ENCODE results near the gene KCNQ4.

KCNQ4 gene

DNA sequence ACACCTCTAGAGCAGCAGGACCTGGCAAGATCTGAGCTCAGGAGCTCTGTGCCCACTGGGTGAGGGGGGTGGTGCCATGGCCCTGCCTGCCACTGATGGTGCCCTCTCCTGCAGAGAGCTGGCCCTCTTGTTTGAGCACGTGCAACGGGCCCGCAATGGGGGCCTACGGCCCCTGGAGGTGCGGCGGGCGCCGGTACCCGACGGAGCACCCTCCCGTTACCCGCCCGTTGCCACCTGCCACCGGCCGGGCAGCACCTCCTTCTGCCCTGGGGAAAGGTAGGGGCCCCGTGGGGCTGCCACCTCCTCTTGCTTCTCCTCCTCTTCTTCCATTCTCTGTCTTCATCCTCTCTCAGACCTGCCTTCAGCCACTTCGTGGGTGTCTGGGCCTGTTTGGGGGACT lies 40.4 kb downstream of the KCNQ4 start:
- no peak for DNase-seq

DNA sequence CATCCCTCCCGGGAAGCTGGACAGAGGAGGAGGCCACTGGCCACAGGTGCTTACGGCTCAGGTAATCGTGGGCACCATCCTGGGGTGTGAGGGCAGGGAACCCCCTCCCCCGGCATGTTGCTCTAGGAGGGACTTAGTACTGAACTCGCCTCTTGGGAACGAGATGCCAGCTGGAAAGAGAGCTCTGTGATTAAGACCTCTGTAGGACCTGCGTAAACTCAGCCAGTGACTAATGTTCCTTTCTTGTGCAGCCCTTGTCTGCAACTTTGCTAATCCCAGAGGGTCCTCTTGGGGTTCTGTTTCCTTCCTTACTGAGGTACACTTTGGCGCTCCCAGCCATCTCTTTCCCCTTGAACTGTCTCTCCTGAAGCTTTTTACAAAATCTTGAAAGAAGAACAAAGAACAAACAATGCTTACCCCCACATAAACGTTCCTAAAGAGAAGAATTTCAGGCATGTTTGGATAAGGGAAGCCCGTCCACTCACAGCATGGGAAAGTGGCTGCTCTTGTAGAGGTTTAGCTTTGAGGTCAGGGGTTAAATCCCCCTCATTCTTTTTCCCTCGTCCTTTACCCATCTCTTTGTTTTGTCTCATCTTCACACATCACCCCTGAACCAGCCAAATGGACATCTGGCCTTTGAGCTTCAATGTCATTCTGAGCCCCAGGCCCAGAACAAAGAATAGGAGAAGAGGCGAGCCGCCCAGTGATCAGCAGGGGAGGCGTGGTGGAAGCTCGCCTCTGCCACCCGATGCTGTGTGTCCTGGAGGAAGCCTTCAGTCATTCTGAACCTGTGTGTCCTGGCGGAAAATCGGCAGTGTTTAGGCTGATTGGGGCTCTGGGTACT lies 41.2 kb downstream of the KCNQ4 start:
- no peak for DNase-seq

DNA sequence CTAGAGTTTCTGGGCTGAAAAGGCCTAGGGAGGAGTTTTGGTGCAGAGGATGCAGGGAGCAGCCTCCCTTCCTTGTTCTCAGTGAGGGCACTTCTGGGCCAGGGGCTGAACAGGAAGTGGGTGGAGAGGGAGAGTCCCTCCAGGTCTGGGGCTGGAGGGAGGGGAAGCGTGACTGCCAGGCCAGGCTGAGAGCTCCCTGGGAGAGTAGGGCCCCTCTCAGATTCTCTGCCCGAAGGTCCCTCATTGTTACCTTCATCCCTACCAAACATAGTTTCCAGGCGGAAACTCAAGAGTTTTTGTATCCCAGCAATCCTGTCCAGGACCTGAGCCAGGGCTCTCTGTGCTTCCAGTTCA lies 41.8 kb downstream of the KCNQ4 start:
- DNase-seq, result no peak

DNA sequence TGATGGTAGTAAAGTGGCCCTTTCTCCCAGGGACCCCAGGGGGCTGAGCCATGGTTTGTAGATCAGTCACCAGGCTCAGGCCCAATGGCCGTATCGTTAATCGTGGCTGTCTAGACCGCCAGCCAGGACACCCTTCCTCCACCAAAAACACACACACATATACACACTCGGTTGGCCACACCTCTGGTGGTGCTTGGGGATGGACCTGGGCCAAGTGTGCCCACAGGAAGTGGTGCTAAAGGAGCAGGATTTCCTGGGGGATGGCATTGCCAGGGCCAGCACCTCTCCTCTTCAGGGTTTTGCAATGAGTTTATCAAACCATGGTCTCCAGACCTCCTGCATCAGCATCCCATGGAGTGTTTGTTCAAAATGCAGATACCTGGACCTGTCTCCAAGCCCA lies 42.4 kb downstream of the KCNQ4 start:
- DNase-seq, result no peak

DNA sequence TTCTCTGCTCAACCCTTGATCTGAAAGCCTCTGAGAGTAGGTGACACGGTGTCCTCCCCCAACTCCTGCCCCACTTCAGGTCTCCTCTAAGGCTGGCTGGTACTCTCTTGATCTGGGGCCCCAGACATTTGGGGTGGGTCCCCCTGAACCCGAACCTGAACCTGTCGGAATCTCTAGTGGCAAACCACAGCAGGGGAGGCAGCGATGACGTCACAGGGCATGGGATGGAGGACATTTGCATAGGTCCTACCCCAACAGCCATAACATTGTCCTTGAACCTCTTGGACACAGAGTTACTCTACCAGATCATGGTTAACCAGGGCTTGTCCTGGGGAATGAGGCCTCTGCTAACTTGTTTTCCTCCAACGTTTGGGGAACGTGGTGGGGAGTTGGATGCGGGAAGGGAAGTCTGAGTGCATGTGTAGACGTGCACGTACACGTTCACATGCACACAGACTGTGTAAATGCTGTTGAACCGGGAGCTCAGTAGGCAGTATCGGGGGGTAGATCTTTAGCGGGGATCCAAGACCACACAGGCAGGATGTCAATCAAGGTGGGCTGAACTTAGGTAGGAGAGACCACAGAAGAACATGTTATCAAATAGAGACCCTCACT lies 46.2 kb downstream of the KCNQ4 start:
- no peak for DNase-seq

DNA sequence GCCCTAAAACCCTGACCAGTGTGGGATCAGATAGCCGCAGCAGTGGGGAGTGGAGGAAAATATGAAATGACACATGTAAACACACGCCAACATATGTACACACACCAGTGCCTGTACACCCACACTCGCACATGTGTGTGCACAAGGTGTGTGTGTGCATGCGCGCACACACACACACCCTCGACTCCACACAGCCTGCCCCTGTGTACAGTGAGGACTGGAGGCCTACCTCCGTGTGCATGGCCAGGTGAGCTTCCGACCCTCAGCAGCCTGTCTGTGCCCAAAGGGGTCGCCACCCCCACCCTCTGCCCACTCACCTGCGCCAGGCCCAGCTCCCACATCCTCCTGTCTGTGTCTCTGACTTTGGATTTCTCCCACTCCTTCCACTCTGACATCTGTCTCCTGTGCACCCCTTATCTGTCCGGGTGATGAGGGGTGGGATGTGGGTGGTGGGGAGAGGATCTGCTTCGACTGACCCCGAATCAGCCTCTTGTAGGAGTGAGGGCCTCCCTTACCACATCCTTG lies 46.9 kb downstream of the KCNQ4 start:
- no peak for DNase-seq

DNA sequence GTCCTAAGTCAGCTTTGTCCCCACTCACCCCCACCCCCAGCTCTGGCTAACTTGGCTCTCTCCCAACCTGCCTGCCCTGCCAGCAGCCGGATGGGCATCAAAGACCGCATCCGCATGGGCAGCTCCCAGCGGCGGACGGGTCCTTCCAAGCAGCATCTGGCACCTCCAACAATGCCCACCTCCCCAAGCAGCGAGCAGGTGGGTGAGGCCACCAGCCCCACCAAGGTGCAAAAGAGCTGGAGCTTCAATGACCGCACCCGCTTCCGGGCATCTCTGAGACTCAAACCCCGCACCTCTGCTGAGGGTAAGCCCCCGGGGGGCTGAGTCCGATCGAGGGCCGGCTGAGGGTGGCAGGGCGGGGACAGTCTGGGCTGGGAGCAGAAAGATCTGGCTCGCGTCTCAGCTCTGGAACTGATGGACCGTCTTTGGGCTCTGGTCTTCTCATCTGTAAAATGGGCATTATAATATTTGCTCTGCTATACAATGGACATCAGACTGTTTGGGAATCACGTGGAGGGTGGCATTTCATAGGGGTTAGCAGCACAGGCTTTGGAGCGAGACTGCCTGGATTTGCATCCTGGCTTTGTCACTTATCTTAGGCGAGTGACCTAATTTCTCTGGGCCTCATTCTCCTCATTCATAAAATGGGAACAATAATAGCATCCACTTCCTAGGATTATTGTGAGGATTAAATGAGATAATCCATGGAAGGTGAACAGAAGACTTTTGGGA lies 47.6 kb downstream of the KCNQ4 start:
- no peak for DNase-seq

DNA sequence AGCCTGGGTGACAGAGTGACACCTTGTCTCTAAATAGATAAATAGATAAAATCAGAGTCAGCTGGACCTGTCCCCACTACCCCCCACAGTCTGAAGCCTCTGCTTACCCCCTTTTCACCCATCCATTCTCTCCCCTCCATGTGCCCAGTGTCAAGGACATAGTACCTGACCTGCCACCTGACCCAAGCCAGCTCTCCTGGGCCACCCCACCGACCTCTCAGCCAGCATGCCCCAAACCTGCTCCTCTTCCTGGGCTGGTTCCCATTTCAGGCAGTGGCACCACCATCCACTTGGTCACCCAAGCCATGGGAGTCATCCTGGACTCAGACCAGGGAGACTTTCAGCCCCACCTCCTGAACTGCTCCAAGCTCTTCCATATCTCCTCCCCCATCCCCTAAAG lies 50.4 kb downstream of the KCNQ4 start:
- no peak for DNase-seq

DNA sequence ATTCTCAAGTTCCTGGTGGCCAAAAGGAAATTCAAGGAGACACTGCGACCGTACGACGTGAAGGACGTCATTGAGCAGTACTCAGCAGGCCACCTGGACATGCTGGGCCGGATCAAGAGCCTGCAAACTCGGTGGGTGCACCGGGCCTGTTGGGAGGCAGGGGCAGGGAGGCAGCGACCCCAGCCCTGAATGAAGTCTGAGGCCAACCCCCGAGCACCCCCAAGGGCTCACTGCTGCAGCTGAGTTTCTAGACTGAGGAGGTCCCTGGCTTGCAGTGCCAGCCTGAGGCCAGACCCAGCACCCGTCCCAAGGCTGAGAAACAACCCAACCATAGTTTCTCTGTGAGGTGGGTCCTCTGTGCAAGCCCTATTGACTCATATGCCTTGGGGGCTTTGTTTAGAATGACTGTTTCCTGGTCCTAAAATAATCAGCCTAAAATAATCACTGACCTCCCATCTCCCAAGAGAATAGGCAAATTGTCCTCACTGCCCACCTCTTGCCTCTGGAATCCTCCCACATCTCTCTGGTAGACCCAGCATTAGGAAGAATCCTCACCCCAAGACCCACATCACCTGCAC lies 51.5 kb downstream of the KCNQ4 start:
- DNase-seq, result no peak

DNA sequence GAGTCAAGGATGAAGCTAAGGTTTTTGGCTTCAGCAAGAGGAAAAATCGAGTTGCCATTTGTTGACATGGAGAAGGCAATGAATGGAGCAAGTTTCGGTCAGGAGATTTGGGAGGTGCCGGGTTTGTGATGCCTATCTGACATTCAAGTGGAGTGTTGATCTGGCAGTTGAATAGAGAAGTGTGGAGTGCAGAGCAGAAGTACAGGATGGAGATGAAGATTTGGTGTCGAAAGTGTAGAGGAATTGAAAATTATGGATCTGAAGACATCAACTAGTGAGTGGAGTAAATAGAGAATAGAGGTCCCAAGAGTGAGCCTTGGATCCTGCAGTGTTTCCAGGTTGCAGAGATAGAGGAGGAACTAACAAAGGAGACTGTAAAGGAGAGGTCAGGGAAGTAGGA lies 52.7 kb downstream of the KCNQ4 start:
- no peak for DNase-seq

DNA sequence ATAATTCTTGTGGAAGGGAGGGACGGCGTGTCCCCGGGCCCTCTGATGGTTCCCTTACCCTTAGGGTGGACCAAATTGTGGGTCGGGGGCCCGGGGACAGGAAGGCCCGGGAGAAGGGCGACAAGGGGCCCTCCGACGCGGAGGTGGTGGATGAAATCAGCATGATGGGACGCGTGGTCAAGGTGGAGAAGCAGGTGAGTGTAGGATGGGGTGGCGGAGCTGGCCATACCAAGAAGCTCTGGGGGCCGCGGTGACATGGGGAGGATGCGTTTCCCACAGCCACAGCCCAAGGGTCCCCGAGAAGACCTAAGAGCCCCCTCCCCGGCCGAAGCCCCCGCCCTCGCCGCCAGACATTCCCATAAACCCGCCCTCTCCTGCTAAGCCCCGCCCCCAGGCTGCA lies 54.0 kb downstream of the KCNQ4 start:
- no peak for DNase-seq

DNA sequence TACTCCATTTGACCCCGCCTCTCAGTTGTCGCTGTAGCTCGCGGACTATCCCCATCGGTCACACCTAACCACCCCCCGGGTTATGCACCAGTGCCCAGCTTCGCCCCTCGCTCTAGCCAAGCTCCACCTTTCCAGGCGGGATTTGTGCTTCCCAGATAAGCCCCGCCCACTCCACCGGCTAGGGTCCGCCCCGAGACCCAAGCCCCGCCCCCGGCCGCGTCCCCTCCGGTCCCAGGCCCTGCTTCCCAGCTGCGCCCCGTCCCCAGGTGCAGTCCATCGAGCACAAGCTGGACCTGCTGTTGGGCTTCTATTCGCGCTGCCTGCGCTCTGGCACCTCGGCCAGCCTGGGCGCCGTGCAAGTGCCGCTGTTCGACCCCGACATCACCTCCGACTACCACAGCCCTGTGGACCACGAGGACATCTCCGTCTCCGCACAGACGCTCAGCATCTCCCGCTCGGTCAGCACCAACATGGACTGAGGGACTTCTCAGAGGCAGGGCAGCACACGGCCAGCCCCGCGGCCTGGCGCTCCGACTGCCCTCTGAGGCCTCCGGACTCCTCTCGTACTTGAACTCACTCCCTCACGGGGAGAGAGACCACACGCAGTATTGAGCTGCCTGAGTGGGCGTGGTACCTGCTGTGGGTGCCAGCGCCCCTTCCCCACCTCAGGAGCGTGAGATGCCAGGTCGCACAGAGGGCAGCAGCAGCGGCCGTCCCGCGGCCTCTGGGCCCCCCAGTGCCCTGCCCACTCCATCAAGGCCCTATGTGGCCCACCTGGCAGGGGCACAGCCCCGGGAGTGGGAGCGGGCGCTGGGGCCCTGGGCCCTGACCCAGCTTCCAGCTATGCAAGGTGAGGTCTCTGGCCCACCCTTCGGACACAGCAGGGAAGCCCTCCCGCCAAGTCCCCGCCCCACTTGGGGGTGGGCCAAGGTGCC lies 54.7 kb downstream of the KCNQ4 start:
- no peak for DNase-seq

DNA sequence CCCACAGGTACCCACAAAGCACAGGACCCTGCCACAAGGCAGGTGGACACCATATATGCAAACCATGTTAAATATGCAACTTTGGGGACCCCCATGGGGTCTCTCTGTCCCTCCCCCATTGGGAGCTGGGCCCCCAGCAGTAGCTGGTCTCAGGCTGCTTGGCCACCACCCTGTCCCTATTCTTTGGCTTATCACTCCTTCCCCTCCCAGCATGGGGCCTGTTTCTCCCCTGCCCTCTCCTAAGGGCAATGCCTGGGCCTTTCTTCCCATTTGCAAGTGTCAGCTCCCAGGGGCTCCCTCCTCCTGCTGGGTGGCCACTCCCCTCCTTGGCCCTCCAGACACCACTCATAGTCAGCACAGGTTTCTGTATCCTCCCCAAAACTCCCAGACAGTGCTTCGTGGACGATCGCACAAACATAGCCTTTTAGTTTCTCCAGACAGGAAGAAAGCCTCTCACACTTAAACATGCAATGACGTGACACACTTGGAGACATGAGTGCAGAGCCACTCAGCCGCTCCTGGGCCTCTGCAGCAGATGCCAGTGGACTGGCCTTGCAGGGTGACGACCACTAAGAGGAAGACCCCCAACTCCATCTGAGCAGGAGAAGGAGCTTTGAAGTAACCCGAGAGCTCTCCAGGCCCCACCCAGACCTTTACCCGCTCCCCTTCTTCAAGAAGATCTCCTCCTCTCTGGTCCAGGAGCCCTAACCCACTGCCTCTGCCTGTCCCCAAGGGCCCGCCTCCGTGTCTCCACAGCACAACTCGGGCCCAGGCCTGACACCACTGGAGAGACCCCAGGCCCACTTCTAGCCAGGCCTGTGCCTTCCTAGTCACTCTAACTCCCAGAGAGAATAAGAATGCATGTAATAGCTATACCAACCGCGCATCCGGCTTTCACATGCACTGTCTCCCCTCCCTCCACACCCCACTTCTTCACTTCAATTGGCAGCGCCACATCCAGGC lies 55.7 kb downstream of the KCNQ4 start:
- DNase-seq, result no peak

DNA sequence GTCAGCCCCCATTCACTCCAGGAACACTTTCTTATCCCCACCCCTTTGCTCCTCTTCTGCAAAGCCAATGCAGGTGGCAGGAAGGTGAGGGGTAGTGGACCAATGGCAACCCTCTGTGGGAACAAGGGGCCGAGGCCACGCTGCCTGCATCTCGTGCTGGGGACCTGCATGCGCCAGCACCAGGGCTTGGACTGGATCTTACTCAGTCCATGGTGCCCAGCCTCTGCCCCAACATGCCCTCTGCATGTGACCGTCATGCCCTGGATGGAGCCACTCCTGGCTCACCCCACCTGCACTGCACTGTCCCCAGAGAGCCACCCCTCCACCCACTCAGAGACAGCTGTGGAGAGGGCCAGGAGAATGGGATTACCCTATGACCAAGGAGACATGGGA lies 56.4 kb downstream of the KCNQ4 start:
- DNase-seq, result no peak

DNA sequence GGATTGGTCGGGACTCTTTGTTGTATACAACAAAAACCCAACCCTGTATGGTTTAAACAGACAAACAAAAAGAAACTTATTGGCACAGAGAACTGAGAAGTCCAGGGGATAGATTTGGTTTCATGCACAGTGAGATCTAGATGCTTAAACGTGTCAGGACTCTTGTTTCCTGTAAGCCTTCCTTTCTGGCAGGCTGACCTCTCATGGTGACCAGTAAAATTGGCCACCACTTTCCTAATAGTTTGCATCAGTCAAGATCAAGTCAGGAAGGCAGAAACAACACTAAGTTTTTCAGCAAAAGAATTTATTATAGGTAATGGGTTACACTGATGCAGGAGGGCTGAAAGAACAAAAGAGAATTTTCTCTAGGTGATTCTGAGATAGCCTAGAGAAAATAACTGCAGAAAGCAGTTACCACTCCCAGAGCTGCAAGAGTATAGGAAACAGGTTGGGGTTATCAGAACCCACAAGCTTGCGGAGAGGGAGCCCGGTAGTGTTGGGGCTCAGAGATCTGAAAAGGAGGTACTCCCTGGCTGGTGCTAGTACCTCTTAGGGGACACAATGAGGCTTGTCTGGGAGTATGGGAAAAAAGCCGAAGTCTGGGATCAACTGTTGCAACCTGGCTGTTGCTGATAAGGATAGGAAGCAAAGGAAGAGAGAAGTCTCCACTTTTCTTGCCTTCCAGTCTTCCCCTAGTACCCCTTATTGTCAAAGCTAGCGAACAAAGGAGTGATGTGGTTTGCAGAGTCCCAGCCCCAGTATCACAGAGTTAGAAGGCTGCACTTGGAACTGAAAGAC lies 57.1 kb downstream of the KCNQ4 start:
- DNase-seq, result no peak

DNA sequence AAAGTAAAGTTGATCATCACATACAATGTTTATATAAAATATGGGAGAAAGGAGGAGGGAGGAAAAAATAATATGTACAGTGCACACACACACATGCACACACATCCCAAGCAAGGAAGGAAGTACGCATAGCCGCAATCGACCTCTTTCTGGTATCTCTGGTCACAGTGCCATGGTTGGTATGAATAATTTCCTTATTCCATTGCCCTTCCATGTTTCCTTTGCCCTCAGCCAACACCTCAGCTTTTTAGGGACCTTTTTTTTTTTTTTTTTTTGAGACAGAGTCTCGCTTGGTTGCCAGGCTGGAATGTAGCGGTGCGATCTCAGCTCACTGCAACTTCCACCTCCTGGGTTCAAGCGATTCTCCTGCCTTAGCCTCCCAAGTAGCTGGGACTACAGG lies 58.0 kb downstream of the KCNQ4 start:
- DNase-seq, result no peak

DNA sequence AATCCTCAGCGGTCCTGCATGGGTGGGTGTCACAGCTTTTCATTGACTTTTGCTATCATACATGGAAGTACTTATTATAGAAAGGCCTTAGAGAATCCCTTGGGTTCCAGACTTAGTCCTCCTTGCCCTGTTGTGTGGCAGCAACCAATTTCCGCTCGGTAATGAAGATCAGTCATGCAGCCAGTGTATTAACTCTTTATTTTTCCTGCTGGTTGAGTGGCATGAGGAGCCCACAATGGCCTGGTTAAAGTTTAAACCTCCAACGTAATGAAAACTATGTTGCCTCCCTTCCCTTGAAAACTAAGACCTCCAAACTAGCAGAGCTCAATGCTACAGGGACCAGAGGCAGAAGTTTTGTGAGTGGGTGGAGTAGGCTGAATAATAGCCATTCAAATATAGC lies 58.6 kb downstream of the KCNQ4 start:
- no peak for DNase-seq

DNA sequence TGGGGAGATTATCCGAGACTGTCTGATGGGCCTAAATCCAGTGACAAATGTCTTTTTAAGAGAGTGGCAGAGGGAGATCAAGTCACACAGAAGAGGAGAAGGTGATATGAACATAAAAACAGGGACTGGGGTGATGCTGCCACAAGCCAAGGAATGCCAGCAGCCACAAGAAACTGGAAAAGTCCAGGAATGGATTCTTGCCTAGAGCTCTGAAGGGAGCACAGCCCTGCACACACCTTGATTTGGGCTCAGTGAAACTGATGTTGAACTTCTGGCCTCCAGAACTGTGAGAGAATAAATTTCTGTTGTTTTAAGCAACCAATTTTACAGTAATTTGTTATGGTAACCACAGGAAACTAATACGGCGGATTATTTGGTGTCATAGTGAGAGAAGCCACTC lies 59.1 kb downstream of the KCNQ4 start:
- no peak for DNase-seq

DNA sequence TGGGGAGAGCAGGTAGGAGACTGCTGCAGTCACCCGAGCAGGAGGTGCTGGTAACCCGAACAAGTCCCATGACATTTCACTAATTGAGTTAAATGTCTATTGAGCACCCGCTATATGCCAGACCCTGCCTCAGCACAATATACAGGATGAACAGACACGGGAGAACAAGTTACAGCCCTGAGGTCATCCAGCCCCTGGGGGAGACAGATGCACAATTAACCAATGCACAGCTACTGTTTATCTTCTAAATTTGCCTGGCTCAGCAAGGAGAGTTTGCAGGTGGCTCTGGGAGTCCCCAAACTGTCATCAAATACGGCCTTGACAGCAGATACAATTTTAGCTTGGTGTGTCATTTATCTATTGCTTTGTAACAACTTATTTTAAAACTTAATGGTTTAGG lies 60.5 kb downstream of the KCNQ4 start:
- peak; percentile 15 for DNase-seq
